Liver (tissue), 9 donors: ENCODE data around the gene JAKMIP2. TPM values are rescaled to one million over a fixed set of nuclear protein-coding genes. Genes with fewer than 3 reads are reported as not detected.

Source experiments
- DNase-seq: peaks from one replicate; pipeline ENCODE4 v3.0.0-alpha.2; 2017; ENCODE audit warnings: low spot score
- H3K27ac ChIP-seq, 2 donors: one replicate each; pipeline ENCODE4 v1.7.0; 2013; ENCODE audit warnings: inconsistent platforms in 2 of 2, low read length in 2 of 2, control low read depth in 1 of 2, low read depth in 1 of 2, mild to moderate bottlenecking in 1 of 2
- H3K27me3 ChIP-seq, 4 donors: one replicate each; pipeline versions ENCODE4 v1.6.1 to v1.7.0; 2013; ENCODE audit warnings: low read length in 3 of 4, inconsistent platforms in 1 of 4, mild to moderate bottlenecking in 1 of 4, moderate library complexity in 1 of 4; ENCODE audit not compliant: control insufficient read depth in 4 of 4, insufficient read depth in 4 of 4
- H3K36me3 ChIP-seq, 4 donors: one replicate each; pipeline versions ENCODE4 v1.6.1 to v1.7.0; 2013; ENCODE audit warnings: low read length in 3 of 4, mild to moderate bottlenecking in 3 of 4, low read depth in 1 of 4, moderate library complexity in 1 of 4; ENCODE audit not compliant: control insufficient read depth in 4 of 4, insufficient read depth in 3 of 4
- H3K4me1 ChIP-seq, 4 donors: one replicate each; pipeline versions ENCODE4 v1.6.1 to v1.7.0; 2013; ENCODE audit warnings: low read length in 3 of 4, mild to moderate bottlenecking in 3 of 4, moderate library complexity in 1 of 4; ENCODE audit not compliant: control insufficient read depth in 4 of 4, insufficient read depth in 4 of 4
- H3K4me3 ChIP-seq, 3 donors: one replicate each; pipeline versions ENCODE4 v1.6.1 to v1.7.0; 2013; ENCODE audit warnings: low read length in 3 of 3, control low read depth in 1 of 3, low read depth in 1 of 3, mild to moderate bottlenecking in 1 of 3
- H3K9ac ChIP-seq, 2 donors: one replicate each; pipeline ENCODE4 v1.7.0; 2013; ENCODE audit warnings: low read length in 2 of 2, mild to moderate bottlenecking in 2 of 2, moderate library complexity in 2 of 2, control low read depth in 1 of 2, low read depth in 1 of 2
- H3K9me3 ChIP-seq, 4 donors: one replicate each; pipeline versions ENCODE4 v1.6.1 to v1.7.0; 2013; ENCODE audit warnings: low read length in 3 of 4; ENCODE audit not compliant: control insufficient read depth in 4 of 4
- CTCF ChIP-seq: fragments of 150-350 bp; IDR thresholded peaks from 2 replicates; pipeline ENCODE4 v1.5.1; 2017; ENCODE audit warnings: improper control_type of control experiment, low read depth, low read length; ENCODE audit not compliant: missing input control
- EGR1 ChIP-seq, 2 donors: IDR thresholded peaks; 2 replicates each; pipeline ENCODE4 v1.6.1; 2016 to 2018; ENCODE audit warnings: antibody characterized with exemption in 2 of 2, low read depth in 2 of 2
- FOXA1 ChIP-seq: IDR thresholded peaks from 2 replicates; pipeline ENCODE4 v1.6.1; 2016; ENCODE audit warnings: antibody characterized with exemption
- FOXA2 ChIP-seq: IDR thresholded peaks from 2 replicates; pipeline ENCODE4 v1.6.1; 2016; ENCODE audit warnings: antibody characterized with exemption
- GABPA ChIP-seq, 2 donors: IDR thresholded peaks in 1 of 2; conservative IDR thresholded peaks in 1 of 2; 2 replicates each; pipeline ENCODE4 v1.6.1; 2016; ENCODE audit warnings: antibody characterized with exemption in 2 of 2, mild to moderate bottlenecking in 1 of 2, moderate library complexity in 1 of 2
- HNF4A ChIP-seq, 2 donors: conservative IDR thresholded peaks; 2 replicates each; pipeline ENCODE4 v1.6.1; 2016; ENCODE audit warnings: antibody characterized with exemption in 2 of 2, mild to moderate bottlenecking in 2 of 2
- HNF4G ChIP-seq: IDR thresholded peaks from 2 replicates; pipeline ENCODE4 v1.6.1; 2016; ENCODE audit warnings: antibody characterized with exemption
- JUND ChIP-seq, 2 donors: IDR thresholded peaks; 2 replicates each; pipeline ENCODE4 v1.6.1; 2016; ENCODE audit warnings: antibody characterized with exemption in 2 of 2
- NR2F2 ChIP-seq: IDR thresholded peaks from 2 replicates; pipeline ENCODE4 v1.6.1; 2016; ENCODE audit warnings: antibody characterized with exemption
- RAD21 ChIP-seq, 2 donors: IDR thresholded peaks; 2 replicates each; pipeline ENCODE4 v1.6.1; 2016; ENCODE audit warnings: antibody characterized with exemption in 2 of 2, mild to moderate bottlenecking in 2 of 2
- RXRA ChIP-seq, 2 donors: IDR thresholded peaks; 2 replicates each; pipeline ENCODE4 v1.6.1; 2017 to 2018; ENCODE audit warnings: antibody characterized with exemption in 2 of 2, mild to moderate bottlenecking in 1 of 2
- SP1 ChIP-seq: IDR thresholded peaks from 2 replicates; pipeline ENCODE4 v1.6.1; 2018; ENCODE audit warnings: antibody characterized with exemption, mild to moderate bottlenecking
- TAF1 ChIP-seq: conservative IDR thresholded peaks from 2 replicates; pipeline ENCODE4 v1.6.1; 2016; ENCODE audit warnings: antibody characterized with exemption, mild to moderate bottlenecking
- YY1 ChIP-seq: IDR thresholded peaks from 2 replicates; pipeline ENCODE4 v1.6.1; 2016; ENCODE audit warnings: antibody characterized with exemption, mild to moderate bottlenecking
- WGBS: extraction: QIAGEN DNeasy Blood & Tissue Kit; methylation state at CpG from one replicate; pipeline ENCODE4 v1.1.7; 2013; 5-methylcytosine and 5-hydroxymethylcytosine counted together
- polyA plus RNA-seq, 2 donors: library from polyadenylated mRNA; stranded (reverse) in 1 of 2; unstranded in 1 of 2; fragments of 200-250 nt in 1 of 2; fragments of >200 nt in 1 of 2; fragmentation: Nextera tagmentation in 1 of 2; extraction: Ambion mirVana in 1 of 2; gene quantifications; one replicate each; pipeline versions ENCODE4 v1.2.1 to v1.2.3, GENCODE V29; 2013 to 2015
- total RNA-seq, 2 donors: library from RNA; depleted of rRNA; stranded (reverse); fragments of >200 nt; gene quantifications; one replicate each; pipeline ENCODE4 v1.2.3, GENCODE V29; 2014
- TF ChIP-seq, protein P1 (sequence below): IDR thresholded peaks from 2 replicates; pipeline ENCODE4 v1.6.1; 2016; ENCODE audit warnings: antibody characterized with exemption, mild to moderate bottlenecking
- TF ChIP-seq, protein P2 (sequence below): IDR thresholded peaks from 2 replicates; pipeline ENCODE4 v1.6.1; 2016; ENCODE audit warnings: antibody characterized with exemption
- TF ChIP-seq, protein P3 (sequence below): IDR thresholded peaks from 2 replicates; pipeline ENCODE4 v1.6.1; 2016; ENCODE audit warnings: antibody characterized with exemption
- TF ChIP-seq, protein P4 (sequence below): IDR thresholded peaks from 2 replicates; pipeline ENCODE4 v1.6.1; 2016; ENCODE audit warnings: antibody characterized with exemption
- donor health status: healthy.
- donor health status: healthy.
- donor health status: healthy.
- donor health status: healthy.
- donor health status: healthy.

The JAKMIP2 gene
- total and polyA plus RNA-seq, 4 donors: 0.06 to 0.38 (median 0.24) TPM

DNA sequence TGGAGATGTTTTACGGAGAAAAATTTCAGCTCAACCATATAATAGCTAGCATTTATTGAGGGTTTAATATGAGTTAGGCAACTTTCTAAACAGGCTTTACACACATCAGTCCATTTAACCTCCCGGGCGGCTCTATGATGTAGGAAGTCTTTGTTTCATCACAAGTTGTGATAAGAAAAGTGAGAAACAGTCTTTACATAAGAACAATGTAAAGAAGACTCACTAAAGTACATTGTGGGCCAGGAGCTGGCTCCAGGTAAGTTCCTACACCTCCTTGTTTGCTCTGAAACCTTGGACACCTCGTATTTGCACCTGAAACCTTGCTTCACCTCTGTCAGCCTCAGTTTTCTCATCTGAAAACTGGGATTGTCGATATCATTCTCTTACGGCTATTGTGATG lies 116.1 kb downstream of the JAKMIP2 start:
- no peaks in the 10 kb centered on the region for H3K9me3 ChIP-seq
- DNase-seq: no peak
- TF ChIP-seq, protein P1, sequence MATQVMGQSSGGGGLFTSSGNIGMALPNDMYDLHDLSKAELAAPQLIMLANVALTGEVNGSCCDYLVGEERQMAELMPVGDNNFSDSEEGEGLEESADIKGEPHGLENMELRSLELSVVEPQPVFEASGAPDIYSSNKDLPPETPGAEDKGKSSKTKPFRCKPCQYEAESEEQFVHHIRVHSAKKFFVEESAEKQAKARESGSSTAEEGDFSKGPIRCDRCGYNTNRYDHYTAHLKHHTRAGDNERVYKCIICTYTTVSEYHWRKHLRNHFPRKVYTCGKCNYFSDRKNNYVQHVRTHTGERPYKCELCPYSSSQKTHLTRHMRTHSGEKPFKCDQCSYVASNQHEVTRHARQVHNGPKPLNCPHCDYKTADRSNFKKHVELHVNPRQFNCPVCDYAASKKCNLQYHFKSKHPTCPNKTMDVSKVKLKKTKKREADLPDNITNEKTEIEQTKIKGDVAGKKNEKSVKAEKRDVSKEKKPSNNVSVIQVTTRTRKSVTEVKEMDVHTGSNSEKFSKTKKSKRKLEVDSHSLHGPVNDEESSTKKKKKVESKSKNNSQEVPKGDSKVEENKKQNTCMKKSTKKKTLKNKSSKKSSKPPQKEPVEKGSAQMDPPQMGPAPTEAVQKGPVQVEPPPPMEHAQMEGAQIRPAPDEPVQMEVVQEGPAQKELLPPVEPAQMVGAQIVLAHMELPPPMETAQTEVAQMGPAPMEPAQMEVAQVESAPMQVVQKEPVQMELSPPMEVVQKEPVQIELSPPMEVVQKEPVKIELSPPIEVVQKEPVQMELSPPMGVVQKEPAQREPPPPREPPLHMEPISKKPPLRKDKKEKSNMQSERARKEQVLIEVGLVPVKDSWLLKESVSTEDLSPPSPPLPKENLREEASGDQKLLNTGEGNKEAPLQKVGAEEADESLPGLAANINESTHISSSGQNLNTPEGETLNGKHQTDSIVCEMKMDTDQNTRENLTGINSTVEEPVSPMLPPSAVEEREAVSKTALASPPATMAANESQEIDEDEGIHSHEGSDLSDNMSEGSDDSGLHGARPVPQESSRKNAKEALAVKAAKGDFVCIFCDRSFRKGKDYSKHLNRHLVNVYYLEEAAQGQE: no peak
- TF ChIP-seq, protein P2, sequence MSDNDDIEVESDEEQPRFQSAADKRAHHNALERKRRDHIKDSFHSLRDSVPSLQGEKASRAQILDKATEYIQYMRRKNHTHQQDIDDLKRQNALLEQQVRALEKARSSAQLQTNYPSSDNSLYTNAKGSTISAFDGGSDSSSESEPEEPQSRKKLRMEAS: no peak
- no peak for TF ChIP-seq NR2F2
- TF ChIP-seq RAD21 (IDR thresholded peaks at IDR 0.05): no peak
- TF ChIP-seq HNF4A (conservative IDR thresholded peaks at IDR 0.05): no peak
- TF ChIP-seq RXRA (IDR thresholded peaks at IDR 0.05): no peak
- TF ChIP-seq CTCF: no peak
- TF ChIP-seq, protein P3, sequence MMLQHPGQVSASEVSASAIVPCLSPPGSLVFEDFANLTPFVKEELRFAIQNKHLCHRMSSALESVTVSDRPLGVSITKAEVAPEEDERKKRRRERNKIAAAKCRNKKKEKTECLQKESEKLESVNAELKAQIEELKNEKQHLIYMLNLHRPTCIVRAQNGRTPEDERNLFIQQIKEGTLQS: no peak
- no peak for TF ChIP-seq JUND (IDR thresholded peaks at IDR 0.05)
- no peak for TF ChIP-seq YY1
- TF ChIP-seq HNF4G: no peak
- TF ChIP-seq FOXA2: no peak
- H3K4me1 ChIP-seq: peaks cover 5 to 47% (median 38%) of the 10 kb centered on the region in 4 donors
- no peak overlapping the region for H3K4me3 ChIP-seq
- no peaks in the 10 kb centered on the region for H3K36me3 ChIP-seq
- H3K27me3 ChIP-seq: no peaks in the 10 kb centered on the region
- no peak overlapping the region for H3K27ac ChIP-seq
- WGBS: 76% methylated on average over 6 of the region's 6 CpGs
- no peak overlapping the region for H3K9ac ChIP-seq

DNA sequence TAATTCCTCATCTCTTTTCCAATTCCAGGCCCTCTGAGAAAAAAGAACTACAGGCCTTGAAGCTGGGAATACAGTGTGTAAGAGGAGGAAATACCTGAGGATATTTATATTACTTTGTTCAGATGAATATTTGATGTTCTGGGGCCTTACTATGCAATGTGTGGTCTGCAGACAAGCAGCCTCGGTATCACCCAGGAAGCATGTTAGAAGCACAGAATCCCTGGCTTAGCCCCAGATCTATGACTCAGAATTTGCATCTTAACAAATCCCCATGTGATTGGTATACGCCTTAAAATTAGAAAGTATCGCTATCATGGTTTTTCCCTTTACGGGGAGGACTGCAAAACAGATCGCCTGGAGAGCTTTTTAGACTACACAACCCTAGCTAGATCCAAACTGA lies 121.0 kb downstream of the JAKMIP2 start:
- no peaks in the 10 kb centered on the region for H3K27me3 ChIP-seq
- peaks cover 2 to 21% (median 14%) of the 10 kb centered on the region in 4 donors for H3K4me1 ChIP-seq
- WGBS: 96% methylated on average over 5 of the region's 5 CpGs
- no peaks in the 10 kb centered on the region for H3K9me3 ChIP-seq
- no peak overlapping the region for H3K27ac ChIP-seq
- DNase-seq: no peak
- H3K4me3 ChIP-seq: no peak overlapping the region
- no peak overlapping the region for H3K9ac ChIP-seq
- no peaks in the 10 kb centered on the region for H3K36me3 ChIP-seq
- TF ChIP-seq, protein P4, sequence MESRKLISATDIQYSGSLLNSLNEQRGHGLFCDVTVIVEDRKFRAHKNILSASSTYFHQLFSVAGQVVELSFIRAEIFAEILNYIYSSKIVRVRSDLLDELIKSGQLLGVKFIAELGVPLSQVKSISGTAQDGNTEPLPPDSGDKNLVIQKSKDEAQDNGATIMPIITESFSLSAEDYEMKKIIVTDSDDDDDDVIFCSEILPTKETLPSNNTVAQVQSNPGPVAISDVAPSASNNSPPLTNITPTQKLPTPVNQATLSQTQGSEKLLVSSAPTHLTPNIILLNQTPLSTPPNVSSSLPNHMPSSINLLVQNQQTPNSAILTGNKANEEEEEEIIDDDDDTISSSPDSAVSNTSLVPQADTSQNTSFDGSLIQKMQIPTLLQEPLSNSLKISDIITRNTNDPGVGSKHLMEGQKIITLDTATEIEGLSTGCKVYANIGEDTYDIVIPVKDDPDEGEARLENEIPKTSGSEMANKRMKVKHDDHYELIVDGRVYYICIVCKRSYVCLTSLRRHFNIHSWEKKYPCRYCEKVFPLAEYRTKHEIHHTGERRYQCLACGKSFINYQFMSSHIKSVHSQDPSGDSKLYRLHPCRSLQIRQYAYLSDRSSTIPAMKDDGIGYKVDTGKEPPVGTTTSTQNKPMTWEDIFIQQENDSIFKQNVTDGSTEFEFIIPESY: no peak
- no peak for TF ChIP-seq FOXA1
- no peak for TF ChIP-seq TAF1
- TF ChIP-seq RAD21 (IDR thresholded peaks at IDR 0.05): no peak
- TF ChIP-seq JUND (IDR thresholded peaks at IDR 0.05): no peak
- no peak for TF ChIP-seq EGR1 (IDR thresholded peaks at IDR 0.05; ENCODE audit: low read depth in 2 of 2)
- no peak for TF ChIP-seq HNF4G
- no peak for TF ChIP-seq GABPA (IDR thresholded peaks at IDR 0.05 in 1 of 2, conservative IDR thresholded peaks at IDR 0.05 in 1 of 2)
- TF ChIP-seq, protein P1: no peak
- TF ChIP-seq FOXA2: no peak
- TF ChIP-seq NR2F2: no peak
- TF ChIP-seq SP1: no peak
- TF ChIP-seq, protein P3: no peak
- TF ChIP-seq, protein P2: no peak
- TF ChIP-seq YY1: no peak
- no peak for TF ChIP-seq RXRA (IDR thresholded peaks at IDR 0.05)
